SK-N-SH (cell line): ENCODE measurements around the gene GPR25. TPM values are rescaled to one million over a fixed set of nuclear protein-coding genes. Genes with fewer than 3 reads are reported as not detected.

Experiments
- CTCF ChIA-PET: fragments of 300-600, 350-600 bp; formaldehyde crosslinking; extraction: SDS; loops from one replicate; lab custom pipeline; 2021; lab: Yijun Ruan, JAX
- POLR2A ChIA-PET: fragments of 350-600 bp; sonication (Branson Sonifier 250); formaldehyde crosslinking; extraction: SDS; loops from one replicate; lab custom pipeline; 2020; ENCODE audit warnings: antibody characterized with exemption, inconsistent platforms; lab: Yijun Ruan, JAX
- DNase-seq: peaks from one replicate; pipeline ENCODE4 v3.0.0; 2012
- H2AFZ ChIP-seq: fragments of 200-600 bp; sonication (generic); 2 replicates; pipeline ENCODE4 v1.8.1; 2016; ENCODE audit warnings: antibody characterized with exemption, mild to moderate bottlenecking, low read depth
- H3F3A ChIP-seq: fragments of 200-600 bp; sonication (generic); replicated peaks from 2 replicates; pipeline ENCODE3; 2016; ENCODE audit warnings: antibody characterized with exemption, mild to moderate bottlenecking; ENCODE audit not compliant: insufficient read depth
- H3K27ac ChIP-seq, 2 experiments: fragments of 200-500 bp in 1 of 2; fragments of 200-600 bp in 1 of 2; sonication (Bioruptor generic) in 1 of 2; sonication (generic), shearing (Covaris generic) in 1 of 2; 2 replicates each; pipeline versions ENCODE4 v1.5.1 to v1.6.1; 2014 to 2016; ENCODE audit warnings: low read depth in 2 of 2, inconsistent platforms in 1 of 2, low read length in 1 of 2, mild to moderate bottlenecking in 1 of 2, mixed read lengths in 1 of 2
- H3K27me3 ChIP-seq: fragments of 200-600 bp; sonication (generic), shearing (Covaris generic); 2 replicates; pipeline ENCODE4 v1.6.1; 2016; ENCODE audit warnings: mixed run types; ENCODE audit not compliant: insufficient read depth
- H3K36me3 ChIP-seq, 2 experiments: fragments of 200-500 bp in 1 of 2; fragments of 200-600 bp in 1 of 2; sonication (Bioruptor generic) in 1 of 2; sonication (generic) in 1 of 2; replicated peaks in 1 of 2; 2 replicates each; pipeline versions ENCODE3 to v1.5.1; 2014 to 2016; ENCODE audit warnings: low read length in 1 of 2, mild to moderate bottlenecking in 1 of 2; ENCODE audit not compliant: insufficient read depth in 2 of 2, control insufficient read depth in 1 of 2
- H3K4me1 ChIP-seq, 2 experiments: fragments of 200-500 bp in 1 of 2; fragments of 200-600 bp in 1 of 2; sonication (Bioruptor generic) in 1 of 2; sonication (generic), shearing (Covaris generic) in 1 of 2; 2 replicates each; pipeline versions ENCODE4 v1.5.1 to v1.6.1; 2014 to 2016; ENCODE audit warnings: low read depth in 1 of 2, low read length in 1 of 2, mixed run types in 1 of 2; ENCODE audit not compliant: insufficient read depth in 2 of 2, control insufficient read depth in 1 of 2
- H3K4me2 ChIP-seq: fragments of 200-600 bp; sonication (generic), shearing (Covaris generic); 2 replicates; pipeline ENCODE4 v1.6.1; 2017; ENCODE audit warnings: mixed run types
- H3K4me3 ChIP-seq, 2 experiments: fragments of 200-500 bp in 1 of 2; fragments of 200-600 bp in 1 of 2; sonication (Bioruptor generic) in 1 of 2; sonication (generic), shearing (Covaris generic) in 1 of 2; 2 replicates each; pipeline versions ENCODE4 v1.5.1 to v1.8.1; 2014 to 2016; ENCODE audit warnings: low read depth in 2 of 2, inconsistent platforms in 1 of 2, low read length in 1 of 2, mild to moderate bottlenecking in 1 of 2, mixed read lengths in 1 of 2, moderate library complexity in 1 of 2
- H3K79me2 ChIP-seq: fragments of 200-600 bp; sonication (generic); 2 replicates; pipeline ENCODE4 v1.8.1; 2017; ENCODE audit warnings: mild to moderate bottlenecking; ENCODE audit not compliant: insufficient read depth
- H3K9ac ChIP-seq: fragments of 200-600 bp; sonication (generic); 2 replicates; pipeline ENCODE4 v1.6.1; 2017; ENCODE audit warnings: mixed run types
- H3K9me2 ChIP-seq: fragments of 200-600 bp; sonication (generic); 2 replicates; pipeline ENCODE4 v1.6.1; 2017; ENCODE audit warnings: mixed run types
- H3K9me3 ChIP-seq: fragments of 200-600 bp; sonication (generic); 2 replicates; pipeline ENCODE4 v1.6.1; 2017; ENCODE audit warnings: mixed run types, mild to moderate bottlenecking, moderate library complexity
- H4K20me1 ChIP-seq: fragments of 200-600 bp; sonication (generic); 2 replicates; pipeline ENCODE4 v1.6.1; 2017; ENCODE audit warnings: mild to moderate bottlenecking, mixed run types; ENCODE audit not compliant: insufficient read depth
- CHD2 ChIP-seq: fragments of 150-350 bp; IDR thresholded peaks from 2 replicates; pipeline ENCODE4 v1.6.1; 2018; ENCODE audit warnings: low read length; ENCODE audit not compliant: partially characterized antibody
- EP300 ChIP-seq, 2 experiments: IDR thresholded peaks; 2 replicates each; pipeline versions ENCODE4 v1.4.0 to v1.6.1; 2012; ENCODE audit warnings: borderline replicate concordance in 1 of 2, low read depth in 1 of 2, low read length in 1 of 2
- EZH2phosphoT487 ChIP-seq: fragments of 200-600 bp; sonication (generic); IDR thresholded peaks from 2 replicates; pipeline ENCODE4 v1.6.1; 2017; ENCODE audit warnings: low read depth, mixed run types, mild to moderate bottlenecking, antibody characterized with exemption, moderate library complexity, borderline replicate concordance
- GABPA ChIP-seq: IDR thresholded peaks from 2 replicates; pipeline ENCODE4 v1.4.0; 2012; ENCODE audit warnings: low read depth, mild to moderate bottlenecking
- JUND ChIP-seq: IDR thresholded peaks from 2 replicates; pipeline ENCODE4 v1.4.0; 2012
- MEF2A ChIP-seq: IDR thresholded peaks from 2 replicates; pipeline ENCODE4 v1.4.0; 2012; ENCODE audit warnings: low read depth, borderline replicate concordance
- NFIC ChIP-seq: IDR thresholded peaks from 2 replicates; pipeline ENCODE4 v1.4.0; 2012; ENCODE audit warnings: borderline replicate concordance
- NRF1 ChIP-seq: IDR thresholded peaks from 2 replicates; pipeline ENCODE4 v1.6.1; 2012; ENCODE audit warnings: low read depth, mild to moderate bottlenecking, low read length
- RCOR1 ChIP-seq: fragments of 150-350 bp; IDR thresholded peaks from 2 replicates; pipeline ENCODE4 v1.6.1; 2017; ENCODE audit warnings: antibody characterized with exemption, low read length
- RFX5 ChIP-seq: IDR thresholded peaks from 2 replicates; pipeline ENCODE4 v1.6.1; 2012; ENCODE audit warnings: mild to moderate bottlenecking, improper control_type of control experiment, low read length
- RXRA ChIP-seq: IDR thresholded peaks from 2 replicates; pipeline ENCODE4 v1.4.0; 2012; ENCODE audit warnings: low read depth, mild to moderate bottlenecking, borderline replicate concordance
- SIN3A ChIP-seq: IDR thresholded peaks from 2 replicates; pipeline ENCODE4 v1.6.1; 2012; ENCODE audit warnings: low read depth, mild to moderate bottlenecking, low read length, moderate library complexity, borderline replicate concordance
- SMC3 ChIP-seq: IDR thresholded peaks from 2 replicates; pipeline ENCODE4 v1.6.1; 2012; ENCODE audit warnings: low read depth, low read length, improper control_type of control experiment
- TAF1 ChIP-seq: IDR thresholded peaks from 2 replicates; pipeline ENCODE4 v1.6.1; 2012; ENCODE audit warnings: low read depth, mild to moderate bottlenecking, low read length, moderate library complexity, borderline replicate concordance
- TCF12 ChIP-seq: IDR thresholded peaks from 2 replicates; pipeline ENCODE4 v1.4.0; 2012
- TEAD4 ChIP-seq: IDR thresholded peaks from 2 replicates; pipeline ENCODE4 v1.4.0; 2012; ENCODE audit warnings: mild to moderate bottlenecking, borderline replicate concordance; ENCODE audit not compliant: insufficient read depth
- USF1 ChIP-seq: IDR thresholded peaks from 2 replicates; pipeline ENCODE4 v1.4.0; 2012; ENCODE audit warnings: low read depth, borderline replicate concordance
- WGBS: methylation state at CpG from one replicate; pipeline ENCODE4 v1.1.6; 2017; ENCODE audit warnings: low lambda C conversion rate; 5-methylcytosine and 5-hydroxymethylcytosine counted together
- polyA plus RNA-seq, 3 experiments: library from polyadenylated mRNA; depleted of rRNA; stranded (reverse); fragments of >200 nt; gene quantifications; 2 replicates each; pipeline ENCODE4 v1.2.3, GENCODE V29; 2012
- TF ChIP-seq, protein P1 (sequence below): IDR thresholded peaks from 2 replicates; pipeline ENCODE4 v1.4.0; 2012; ENCODE audit warnings: low read depth
- TF ChIP-seq, protein P2 (sequence below): IDR thresholded peaks from 2 replicates; pipeline ENCODE4; 2012
- TF ChIP-seq, protein P3 (sequence below): fragments of 150-350 bp; IDR thresholded peaks from 2 replicates; pipeline ENCODE4 v1.6.1; 2017; ENCODE audit warnings: antibody characterized with exemption, low read length, low read depth, borderline replicate concordance
- TF ChIP-seq, protein P4 (sequence below): IDR thresholded peaks from 2 replicates; pipeline ENCODE4 v1.6.1; 2012; ENCODE audit warnings: mild to moderate bottlenecking, low read depth, low read length, moderate library complexity

GPR25 gene
- polyA plus RNA-seq, 1 of the 3 experiments (the other 2 are of a cell fraction), result not detected

- CTCF ChIA-PET, result interaction anchor here (1.5 kb wide), 1 partner anchor 263 kb away, joined by 5 read pairs; no protein-coding TSS in a partner anchor
- no peaks in the 10 kb centered on the region for H3F3A ChIP-seq
- H2AFZ ChIP-seq, result no peak overlapping the region
- no peak overlapping the region for H3K4me2 ChIP-seq
- no peaks in the 10 kb centered on the region for H3K9me3 ChIP-seq
- POLR2A ChIA-PET, result no interaction called here
- no peak overlapping the region for H3K4me3 ChIP-seq
- no peaks in the 10 kb centered on the region for H3K36me3 ChIP-seq
- no peaks in the 10 kb centered on the region for H3K27me3 ChIP-seq
- WGBS, result 87% methylated on average over 6 of the region's 6 CpGs
- no peaks in the 10 kb centered on the region for H4K20me1 ChIP-seq
- no peak overlapping the region for H3K9ac ChIP-seq
- no peak for TF ChIP-seq GABPA
- TF ChIP-seq TEAD4, result no peak
- TF ChIP-seq CHD2, result no peak
- TF ChIP-seq EZH2phosphoT487, result no peak
- H3K4me1 ChIP-seq, result peaks cover 0 to 3% of the 10 kb centered on the region in 2 experiments; a peak in 1 of 4 replicates
- no peaks in the 10 kb centered on the region for H3K9me2 ChIP-seq
- no peak overlapping the region for H3K27ac ChIP-seq
- no peaks in the 10 kb centered on the region for H3K79me2 ChIP-seq
- DNase-seq, result no peak
Observed at GRCh38 chr1:200885623-200886402, 13.0 kb downstream of the GPR25 start.

DNA sequence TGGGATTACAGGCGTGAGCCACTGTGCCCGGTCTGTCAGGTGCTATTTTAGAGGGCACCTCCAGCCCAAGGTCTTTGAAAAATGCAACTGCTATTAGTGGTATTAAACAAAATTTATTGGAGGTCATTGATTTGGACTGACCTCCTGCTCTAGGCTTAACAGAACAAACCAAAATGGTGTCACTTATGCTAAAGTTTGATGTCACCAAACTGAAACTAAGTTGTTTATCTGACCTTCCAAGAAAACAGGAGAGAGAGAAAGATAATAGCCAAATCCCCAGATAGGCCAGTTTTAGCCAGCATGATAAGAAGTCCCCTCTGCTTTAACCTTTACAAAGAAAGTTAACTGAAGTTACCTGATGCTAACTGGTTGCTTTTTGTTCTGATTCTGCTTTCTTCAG is 13.8 kb downstream of the GPR25 start:
- H3K4me2 ChIP-seq, result no peak overlapping the region
- 88% methylated on average over 2 of the region's 2 CpGs for WGBS
- no peaks in the 10 kb centered on the region for H3K36me3 ChIP-seq
- no peaks in the 10 kb centered on the region for H3K9me2 ChIP-seq
- CTCF ChIA-PET, result no interaction called here
- H2AFZ ChIP-seq, result no peak overlapping the region
- H3F3A ChIP-seq, result no peaks in the 10 kb centered on the region
- no peak overlapping the region for H3K9ac ChIP-seq
- TF ChIP-seq NFIC (no peak), MEF2A (no peak), JUND (no peak), TCF12 (no peak), RFX5 (no peak), EZH2phosphoT487 (no peak), SIN3A (no peak), USF1 (no peak), TAF1 (no peak), SMC3 (no peak), GABPA (no peak), RCOR1 (no peak), RXRA (no peak), EP300 (IDR thresholded peaks at IDR 0.05; ENCODE audit: borderline replicate concordance in 1 of 2, low read depth in 1 of 2, low read length in 1 of 2) (no peak), NRF1 (no peak), TEAD4 (no peak)
- TF ChIP-seq, protein P1, sequence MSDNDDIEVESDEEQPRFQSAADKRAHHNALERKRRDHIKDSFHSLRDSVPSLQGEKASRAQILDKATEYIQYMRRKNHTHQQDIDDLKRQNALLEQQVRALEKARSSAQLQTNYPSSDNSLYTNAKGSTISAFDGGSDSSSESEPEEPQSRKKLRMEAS, result no peak
- TF ChIP-seq, protein P2, sequence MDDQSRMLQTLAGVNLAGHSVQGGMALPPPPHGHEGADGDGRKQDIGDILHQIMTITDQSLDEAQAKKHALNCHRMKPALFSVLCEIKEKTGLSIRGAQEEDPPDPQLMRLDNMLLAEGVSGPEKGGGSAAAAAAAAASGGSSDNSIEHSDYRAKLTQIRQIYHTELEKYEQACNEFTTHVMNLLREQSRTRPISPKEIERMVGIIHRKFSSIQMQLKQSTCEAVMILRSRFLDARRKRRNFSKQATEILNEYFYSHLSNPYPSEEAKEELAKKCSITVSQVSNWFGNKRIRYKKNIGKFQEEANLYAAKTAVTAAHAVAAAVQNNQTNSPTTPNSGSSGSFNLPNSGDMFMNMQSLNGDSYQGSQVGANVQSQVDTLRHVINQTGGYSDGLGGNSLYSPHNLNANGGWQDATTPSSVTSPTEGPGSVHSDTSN, result no peak
- TF ChIP-seq, protein P3, sequence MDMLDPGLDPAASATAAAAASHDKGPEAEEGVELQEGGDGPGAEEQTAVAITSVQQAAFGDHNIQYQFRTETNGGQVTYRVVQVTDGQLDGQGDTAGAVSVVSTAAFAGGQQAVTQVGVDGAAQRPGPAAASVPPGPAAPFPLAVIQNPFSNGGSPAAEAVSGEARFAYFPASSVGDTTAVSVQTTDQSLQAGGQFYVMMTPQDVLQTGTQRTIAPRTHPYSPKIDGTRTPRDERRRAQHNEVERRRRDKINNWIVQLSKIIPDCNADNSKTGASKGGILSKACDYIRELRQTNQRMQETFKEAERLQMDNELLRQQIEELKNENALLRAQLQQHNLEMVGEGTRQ, result no peak
- TF ChIP-seq, protein P4, sequence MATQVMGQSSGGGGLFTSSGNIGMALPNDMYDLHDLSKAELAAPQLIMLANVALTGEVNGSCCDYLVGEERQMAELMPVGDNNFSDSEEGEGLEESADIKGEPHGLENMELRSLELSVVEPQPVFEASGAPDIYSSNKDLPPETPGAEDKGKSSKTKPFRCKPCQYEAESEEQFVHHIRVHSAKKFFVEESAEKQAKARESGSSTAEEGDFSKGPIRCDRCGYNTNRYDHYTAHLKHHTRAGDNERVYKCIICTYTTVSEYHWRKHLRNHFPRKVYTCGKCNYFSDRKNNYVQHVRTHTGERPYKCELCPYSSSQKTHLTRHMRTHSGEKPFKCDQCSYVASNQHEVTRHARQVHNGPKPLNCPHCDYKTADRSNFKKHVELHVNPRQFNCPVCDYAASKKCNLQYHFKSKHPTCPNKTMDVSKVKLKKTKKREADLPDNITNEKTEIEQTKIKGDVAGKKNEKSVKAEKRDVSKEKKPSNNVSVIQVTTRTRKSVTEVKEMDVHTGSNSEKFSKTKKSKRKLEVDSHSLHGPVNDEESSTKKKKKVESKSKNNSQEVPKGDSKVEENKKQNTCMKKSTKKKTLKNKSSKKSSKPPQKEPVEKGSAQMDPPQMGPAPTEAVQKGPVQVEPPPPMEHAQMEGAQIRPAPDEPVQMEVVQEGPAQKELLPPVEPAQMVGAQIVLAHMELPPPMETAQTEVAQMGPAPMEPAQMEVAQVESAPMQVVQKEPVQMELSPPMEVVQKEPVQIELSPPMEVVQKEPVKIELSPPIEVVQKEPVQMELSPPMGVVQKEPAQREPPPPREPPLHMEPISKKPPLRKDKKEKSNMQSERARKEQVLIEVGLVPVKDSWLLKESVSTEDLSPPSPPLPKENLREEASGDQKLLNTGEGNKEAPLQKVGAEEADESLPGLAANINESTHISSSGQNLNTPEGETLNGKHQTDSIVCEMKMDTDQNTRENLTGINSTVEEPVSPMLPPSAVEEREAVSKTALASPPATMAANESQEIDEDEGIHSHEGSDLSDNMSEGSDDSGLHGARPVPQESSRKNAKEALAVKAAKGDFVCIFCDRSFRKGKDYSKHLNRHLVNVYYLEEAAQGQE, result no peak
- no peaks in the 10 kb centered on the region for H4K20me1 ChIP-seq
- no peak overlapping the region for H3K27ac ChIP-seq
- no peaks in the 10 kb centered on the region for H3K9me3 ChIP-seq
- H3K27me3 ChIP-seq, result no peaks in the 10 kb centered on the region
- no peak overlapping the region for H3K4me3 ChIP-seq
- peaks cover 0 to 3% of the 10 kb centered on the region in 2 experiments; a peak in 1 of 4 replicates for H3K4me1 ChIP-seq
- no peak for DNase-seq
- H3K79me2 ChIP-seq, result no peaks in the 10 kb centered on the region
- POLR2A ChIA-PET, result no interaction called here
